Measurements from ENCODE around the gene VPS11.
"Not testable (repeated sequence)": the region's sequence is repeated elsewhere in the genome, so short reads cannot be mapped to it uniquely, and the experiment has no call there.

The VPS11 gene

GRCh38 chr11:119039471-119039870, 28.1 kb upstream of the VPS11 start:
- not testable (repeated sequence) for DNase-seq

GRCh38 chr11:119041821-119042514, 25.6 kb upstream of the VPS11 start:
- no peak for DNase-seq

- no peak for DNase-seq
Observed at GRCh38 chr11:119042927-119043326, 24.7 kb upstream of the VPS11 start.

- no peak for DNase-seq
Observed at GRCh38 chr11:119044708-119045107, 22.9 kb upstream of the VPS11 start.

- DNase-seq, result no peak
Observed at GRCh38 chr11:119046489-119046888, 21.1 kb upstream of the VPS11 start.

GRCh38 chr11:119047205-119047604, 20.4 kb upstream of the VPS11 start:
- DNase-seq, result no peak

GRCh38 chr11:119048644-119049043, 19.0 kb upstream of the VPS11 start:
- no peak for DNase-seq

GRCh38 chr11:119049081-119049480, 18.5 kb upstream of the VPS11 start:
- no peak for DNase-seq

GRCh38 chr11:119051440-119052162, 16.0 kb upstream of the VPS11 start:
- peak; percentile 37 for DNase-seq

GRCh38 chr11:119052163-119052814, 15.3 kb upstream of the VPS11 start:
- no peak for DNase-seq

GRCh38 chr11:119054418-119054817, 13.2 kb upstream of the VPS11 start:
- DNase-seq, result no peak

GRCh38 chr11:119055901-119056300, 11.7 kb upstream of the VPS11 start:
- DNase-seq, result no peak

- peak; percentile 38 for DNase-seq
Observed at GRCh38 chr11:119056421-119056999, 11.1 kb upstream of the VPS11 start.

- DNase-seq, result peak; percentile 96
Observed at GRCh38 chr11:119057000-119057769, 10.4 kb upstream of the VPS11 start, which contains the start of gene HYOU1. HYOU1 (minus strand) TSS chr11:119057205; CDS start chr11:119056160, 1,045 bp downstream.

- not testable (repeated sequence) for DNase-seq
Observed at GRCh38 chr11:119059128-119059527, 8.5 kb upstream of the VPS11 start.

- no peak for DNase-seq
Observed at GRCh38 chr11:119061256-119061655, 6.4 kb upstream of the VPS11 start.

GRCh38 chr11:119062779-119063178, 4.8 kb upstream of the VPS11 start:
- no peak for DNase-seq

GRCh38 chr11:119065369-119065768, 2.2 kb upstream of the VPS11 start:
- peak; percentile 56 for DNase-seq

- DNase-seq, result no peak
Observed at GRCh38 chr11:119077839-119078238, 10.2 kb downstream of the VPS11 start.

- no peak for DNase-seq
Observed at GRCh38 chr11:119078675-119079420, 11.2 kb downstream of the VPS11 start.

GRCh38 chr11:119081682-119082260, 14.2 kb downstream of the VPS11 start:
- DNase-seq, result no peak

Data from CD4-positive, alpha-beta T cell treated with Interleukin-4 for 4 hours (primary cell).